Neutrophil (primary cell): ENCODE results near the gene BMI1.
A peak's percentile ranks its signal among the peaks of the same experiment; 100 is the strongest.

Experiments
- H3K27ac ChIP-seq: fragments of 200-600 bp; sonication (generic); 2 replicates; pipeline ENCODE4 v1.5.1; 2016; ENCODE audit warnings: mild to moderate bottlenecking, moderate library complexity
- H3K27me3 ChIP-seq: fragments of 200-600 bp; sonication (generic); 2 replicates; pipeline ENCODE4 v1.6.0; 2016; ENCODE audit warnings: mild to moderate bottlenecking
- H3K36me3 ChIP-seq: fragments of 200-600 bp; sonication (generic); 2 replicates; pipeline ENCODE4 v1.5.1; 2017
- H3K4me1 ChIP-seq, 2 experiments: fragments of 200-600 bp in 1 of 2; sonication (generic) in 1 of 2; 1 replicate in 1 of 2; 2 replicates in 1 of 2; pipeline versions ENCODE4 v1.5.1 to v1.6.1; 2013 to 2016; ENCODE audit warnings: low read depth in 1 of 2, low read length in 1 of 2, mild to moderate bottlenecking in 1 of 2, moderate library complexity in 1 of 2; ENCODE audit not compliant: control insufficient read depth in 1 of 2, insufficient read depth in 1 of 2
- H3K4me3 ChIP-seq, 2 experiments: fragments of 200-600 bp in 1 of 2; sonication (generic) in 1 of 2; 1 replicate in 1 of 2; 2 replicates in 1 of 2; pipeline ENCODE4 v1.5.1; 2013 to 2016; ENCODE audit warnings: low read depth in 1 of 2, low read length in 1 of 2, mild to moderate bottlenecking in 1 of 2, moderate library complexity in 1 of 2
- H3K9me3 ChIP-seq: fragments of 200-600 bp; sonication (generic); 2 replicates; pipeline ENCODE4 v1.5.1; 2016
- TF ChIP-seq, protein P1 (sequence below): fragments of 200-600 bp; sonication (generic); IDR thresholded peaks from 2 replicates; pipeline ENCODE4 v1.5.1; 2016; ENCODE audit warnings: antibody characterized with exemption

Gene BMI1

DNA sequence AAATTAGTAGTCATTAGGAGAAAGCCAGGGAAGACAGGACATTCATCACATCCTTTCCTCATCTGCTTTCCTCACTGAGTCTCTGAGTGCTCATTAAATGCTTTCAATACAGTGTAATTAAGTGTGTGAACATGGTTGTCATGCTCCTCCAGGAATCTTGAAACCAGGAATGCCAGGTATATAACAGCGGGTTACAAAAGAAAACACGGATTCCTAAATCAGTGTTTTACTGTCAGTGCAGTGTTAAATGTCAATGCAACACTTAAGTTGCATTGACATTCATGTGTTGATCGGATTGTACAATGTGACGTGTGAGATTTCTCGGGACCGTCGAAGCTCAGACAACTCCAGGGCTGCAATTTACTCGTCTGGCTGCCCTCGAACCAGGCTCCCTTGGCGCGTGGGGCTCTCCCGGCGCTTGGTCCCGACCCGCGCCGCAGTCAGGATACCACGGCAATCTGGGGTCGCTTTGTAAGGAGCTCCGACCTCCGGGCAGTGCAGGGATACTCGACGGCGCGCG, 23.9 kb downstream of the BMI1 start:
- Histone ChIP-seq H3K27ac (peak overlapping the region; percentile 1), H3K36me3 (no peaks in the 10 kb centered on the region), H3K27me3 (peaks cover 100% of the 10 kb centered on the region), H3K9me3 (no peaks in the 10 kb centered on the region), H3K4me3 (peak overlapping the region; percentile 52 to 83), H3K4me1 (peaks cover 25 to 27% of the 10 kb centered on the region in 2 experiments)
- TF ChIP-seq, protein P1, sequence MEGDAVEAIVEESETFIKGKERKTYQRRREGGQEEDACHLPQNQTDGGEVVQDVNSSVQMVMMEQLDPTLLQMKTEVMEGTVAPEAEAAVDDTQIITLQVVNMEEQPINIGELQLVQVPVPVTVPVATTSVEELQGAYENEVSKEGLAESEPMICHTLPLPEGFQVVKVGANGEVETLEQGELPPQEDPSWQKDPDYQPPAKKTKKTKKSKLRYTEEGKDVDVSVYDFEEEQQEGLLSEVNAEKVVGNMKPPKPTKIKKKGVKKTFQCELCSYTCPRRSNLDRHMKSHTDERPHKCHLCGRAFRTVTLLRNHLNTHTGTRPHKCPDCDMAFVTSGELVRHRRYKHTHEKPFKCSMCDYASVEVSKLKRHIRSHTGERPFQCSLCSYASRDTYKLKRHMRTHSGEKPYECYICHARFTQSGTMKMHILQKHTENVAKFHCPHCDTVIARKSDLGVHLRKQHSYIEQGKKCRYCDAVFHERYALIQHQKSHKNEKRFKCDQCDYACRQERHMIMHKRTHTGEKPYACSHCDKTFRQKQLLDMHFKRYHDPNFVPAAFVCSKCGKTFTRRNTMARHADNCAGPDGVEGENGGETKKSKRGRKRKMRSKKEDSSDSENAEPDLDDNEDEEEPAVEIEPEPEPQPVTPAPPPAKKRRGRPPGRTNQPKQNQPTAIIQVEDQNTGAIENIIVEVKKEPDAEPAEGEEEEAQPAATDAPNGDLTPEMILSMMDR, result no peak

DNA sequence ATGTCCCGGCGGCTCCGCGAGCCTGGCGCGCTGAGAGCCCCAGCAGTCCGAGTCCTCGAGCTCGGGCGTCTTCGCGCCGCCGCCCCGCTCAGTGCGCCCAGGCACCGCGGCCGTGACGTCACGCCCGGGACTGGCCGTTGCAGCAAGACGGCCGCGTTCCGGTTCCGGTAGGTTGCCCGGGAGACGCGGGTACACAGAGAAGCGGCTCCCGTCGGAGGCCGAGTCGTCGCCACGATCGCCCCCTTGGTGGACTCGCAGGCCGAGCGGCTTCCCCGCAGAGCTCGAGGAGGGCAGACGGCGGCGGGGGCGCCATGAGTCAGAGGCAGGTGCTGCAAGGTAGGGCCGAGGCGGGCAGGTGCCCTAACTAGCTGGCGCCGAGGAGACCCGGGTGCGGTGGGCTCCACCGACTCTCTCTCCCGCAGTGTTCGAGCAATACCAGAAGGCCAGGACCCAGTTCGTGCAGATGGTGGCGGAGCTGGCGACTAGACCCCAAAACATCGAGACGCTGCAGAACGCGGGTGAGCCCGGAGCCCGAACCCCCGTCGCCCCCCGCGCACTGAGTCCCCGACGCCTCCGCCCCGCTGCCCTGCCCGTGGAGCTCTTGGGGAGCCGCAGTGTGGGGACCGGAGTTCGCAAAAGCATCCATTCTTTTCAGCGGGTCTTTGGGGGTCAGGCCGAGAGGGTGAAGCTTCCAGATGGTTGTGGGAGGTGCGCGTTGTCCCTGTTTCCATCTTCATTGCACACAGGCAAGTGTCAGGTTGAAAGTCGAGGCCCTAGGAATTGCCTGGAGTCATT, 24.6 kb downstream of the BMI1 start, which contains the start of gene SPAG6:
Gene SPAG6 (plus strand): TSS at position 196 of the 795 bp plus-strand sequence. CDS start 116 bp downstream, at position 312.
- peaks cover 20 to 23% of the 10 kb centered on the region in 2 experiments for H3K4me1 ChIP-seq
- H3K36me3 ChIP-seq, result no peaks in the 10 kb centered on the region
- H3K4me3 ChIP-seq, result peak within 1 kb of the TSS; percentile 52 to 83
- TF ChIP-seq, protein P1, result peak; percentile 16
- H3K27me3 ChIP-seq, result peaks cover 100% of the 10 kb centered on the region
- H3K27ac ChIP-seq, result peak within 1 kb of the TSS; percentile 1
- H3K9me3 ChIP-seq, result no peaks in the 10 kb centered on the region

DNA sequence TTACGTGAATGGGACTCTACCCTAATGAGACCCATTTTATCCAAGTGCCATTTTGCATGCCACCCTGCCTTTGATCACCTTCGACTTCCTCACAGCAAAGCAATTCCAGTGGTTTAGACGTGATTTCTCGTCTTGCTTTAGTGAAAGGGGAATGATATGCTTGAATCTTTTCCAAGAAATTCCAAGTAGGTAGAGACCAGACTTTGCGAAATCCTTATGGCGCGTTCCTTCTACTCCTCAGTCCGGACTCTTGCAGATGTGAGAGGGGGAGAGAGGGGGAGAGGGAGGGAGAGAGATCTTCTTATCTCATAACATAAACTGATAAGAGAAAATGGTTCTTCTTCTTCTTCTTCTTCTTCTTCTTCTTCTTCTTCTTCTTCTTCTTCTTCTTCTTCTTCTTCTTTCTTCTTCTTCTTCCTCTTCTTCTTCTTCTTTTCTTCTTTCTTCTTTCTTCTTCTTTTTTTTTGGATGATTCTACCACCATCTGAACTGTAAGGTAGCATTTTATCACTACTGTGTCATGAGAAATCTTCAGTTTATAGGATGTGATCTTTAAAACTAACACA, 25.3 kb downstream of the BMI1 start:
- TF ChIP-seq, protein P1, result no peak
- peaks cover 18 to 19% of the 10 kb centered on the region in 2 experiments for H3K4me1 ChIP-seq
- peaks cover 96% of the 10 kb centered on the region for H3K27me3 ChIP-seq
- no peaks in the 10 kb centered on the region for H3K36me3 ChIP-seq
- peak overlapping the region; percentile 52 to 83 for H3K4me3 ChIP-seq
- H3K9me3 ChIP-seq, result no peaks in the 10 kb centered on the region
- no peak overlapping the region for H3K27ac ChIP-seq

DNA sequence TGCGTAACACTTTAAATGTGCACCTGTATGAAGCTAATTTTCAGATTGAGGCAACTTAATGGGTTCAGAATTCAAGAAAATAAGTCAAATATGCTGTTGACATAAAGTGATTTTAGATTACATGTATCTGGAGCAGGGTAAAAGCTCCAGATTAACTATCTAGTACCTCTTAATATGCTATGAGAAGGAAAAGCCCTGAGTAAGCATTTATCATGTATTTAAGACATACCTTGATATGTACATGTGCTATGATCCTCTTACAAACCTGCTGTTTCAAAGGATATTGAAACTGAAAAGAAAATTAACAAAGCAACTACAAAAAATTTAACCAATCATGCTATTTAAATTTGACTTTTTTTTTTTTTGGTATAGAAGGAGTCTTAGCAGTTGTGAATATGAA, 28.9 kb downstream of the BMI1 start:
- TF ChIP-seq, protein P1, result no peak
- no peak overlapping the region for H3K4me3 ChIP-seq
- peaks cover 11 to 15% of the 10 kb centered on the region in 2 experiments for H3K4me1 ChIP-seq
- H3K9me3 ChIP-seq, result no peaks in the 10 kb centered on the region
- no peak overlapping the region for H3K27ac ChIP-seq
- peaks cover 73% of the 10 kb centered on the region for H3K27me3 ChIP-seq
- no peaks in the 10 kb centered on the region for H3K36me3 ChIP-seq

DNA sequence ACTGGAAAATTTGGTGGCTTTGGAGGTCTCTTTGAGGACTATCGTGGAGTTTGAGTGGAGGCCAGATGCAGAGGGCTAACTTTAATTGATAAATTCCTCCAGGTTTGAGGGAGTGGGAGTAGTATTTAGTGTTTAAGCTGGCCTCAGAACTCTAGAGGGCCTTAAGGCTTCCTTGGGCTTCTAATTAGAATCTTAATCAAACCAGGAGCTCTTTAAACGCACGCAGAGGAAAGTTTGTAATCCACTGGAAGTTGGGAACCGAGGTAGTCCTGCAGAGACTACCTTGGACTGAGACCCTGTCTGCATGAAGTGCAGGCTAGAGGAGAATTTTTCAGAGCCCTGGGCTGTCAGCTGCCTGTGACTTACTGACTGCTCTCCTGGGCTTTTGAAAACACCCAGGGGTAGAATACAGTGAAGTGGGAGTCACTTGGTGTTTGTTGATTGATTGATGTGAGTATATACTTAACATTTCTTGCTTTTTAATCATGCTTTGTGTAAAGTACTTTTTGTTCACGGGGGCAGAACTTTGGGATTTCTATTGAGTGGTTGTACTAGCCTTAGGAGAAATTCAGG, 30.3 kb downstream of the BMI1 start:
- Histone ChIP-seq H3K4me1 (peaks cover 0 to under 1% of the 10 kb centered on the region in 2 experiments), H3K4me3 (no peak overlapping the region), H3K27me3 (peaks cover 58% of the 10 kb centered on the region), H3K27ac (no peak overlapping the region), H3K36me3 (no peaks in the 10 kb centered on the region), H3K9me3 (no peaks in the 10 kb centered on the region)
- TF ChIP-seq, protein P1, result no peak
